Activated CD8-positive, alpha-beta memory T cell treated with anti-CD3 and anti-CD28 coated beads for 4 hours (primary cell): ENCODE measurements around the gene TICRR.

Experiments used
- DNase-seq, 2 donors: peaks; one replicate each; pipeline ENCODE4 v3.0.0-alpha.2; 2020; ENCODE audit warnings: low read depth in 2 of 2

The TICRR gene

GRCh38 chr15:89673165-89673512, 97.9 kb downstream of the TICRR start:
- no peak for DNase-seq

- DNase-seq, result no peak
These were observed 99.3 kb downstream of the TICRR start for GRCh38 chr15:89674526-89674925.

- DNase-seq, result no peak
These were observed 100.3 kb downstream of the TICRR start for GRCh38 chr15:89675606-89676005.

GRCh38 chr15:89677381-89677780, 102.1 kb downstream of the TICRR start:
- no peak for DNase-seq
